ENCODE data around the gene FRMPD3.

DNA sequence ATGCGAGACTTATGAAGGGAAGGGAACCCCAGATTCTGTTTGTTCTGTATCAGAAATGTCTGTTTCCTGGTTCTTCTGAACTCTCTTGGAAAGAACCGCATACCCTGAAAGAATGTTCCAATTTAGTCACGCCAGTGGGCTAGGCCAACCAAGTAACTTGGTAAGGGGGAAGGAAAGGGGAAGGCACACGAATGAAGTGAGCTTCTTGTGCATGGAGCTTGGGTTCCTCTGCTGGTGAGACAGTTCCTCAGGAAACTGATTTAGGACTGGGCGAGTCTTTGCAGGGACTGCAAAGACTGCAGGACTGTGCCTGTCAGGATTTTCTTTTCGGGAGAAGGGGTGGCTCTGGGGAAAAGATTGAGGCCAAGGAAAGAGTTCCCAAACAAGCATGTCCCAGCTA, 35.6 kb downstream of the FRMPD3 start:
- TF ChIP-seq ZFP30 (CRISPR knock-in tag; IDR thresholded peaks at IDR 0.05), result no peak
- TF ChIP-seq ZFP3 (CRISPR knock-in tag; IDR thresholded peaks at IDR 0.05), result no peak
- TF ChIP-seq, protein P1, sequence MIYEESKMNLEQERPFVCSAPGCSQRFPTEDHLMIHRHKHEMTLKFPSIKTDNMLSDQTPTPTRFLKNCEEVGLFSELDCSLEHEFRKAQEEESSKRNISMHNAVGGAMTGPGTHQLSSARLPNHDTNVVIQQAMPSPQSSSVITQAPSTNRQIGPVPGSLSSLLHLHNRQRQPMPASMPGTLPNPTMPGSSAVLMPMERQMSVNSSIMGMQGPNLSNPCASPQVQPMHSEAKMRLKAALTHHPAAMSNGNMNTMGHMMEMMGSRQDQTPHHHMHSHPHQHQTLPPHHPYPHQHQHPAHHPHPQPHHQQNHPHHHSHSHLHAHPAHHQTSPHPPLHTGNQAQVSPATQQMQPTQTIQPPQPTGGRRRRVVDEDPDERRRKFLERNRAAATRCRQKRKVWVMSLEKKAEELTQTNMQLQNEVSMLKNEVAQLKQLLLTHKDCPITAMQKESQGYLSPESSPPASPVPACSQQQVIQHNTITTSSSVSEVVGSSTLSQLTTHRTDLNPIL (CRISPR knock-in tag; IDR thresholded peaks at IDR 0.05; ENCODE audit: low read depth), result no peak
- no peak for TF ChIP-seq SNAI2 (CRISPR knock-in tag; IDR thresholded peaks at IDR 0.05)
- TF ChIP-seq, protein P2, sequence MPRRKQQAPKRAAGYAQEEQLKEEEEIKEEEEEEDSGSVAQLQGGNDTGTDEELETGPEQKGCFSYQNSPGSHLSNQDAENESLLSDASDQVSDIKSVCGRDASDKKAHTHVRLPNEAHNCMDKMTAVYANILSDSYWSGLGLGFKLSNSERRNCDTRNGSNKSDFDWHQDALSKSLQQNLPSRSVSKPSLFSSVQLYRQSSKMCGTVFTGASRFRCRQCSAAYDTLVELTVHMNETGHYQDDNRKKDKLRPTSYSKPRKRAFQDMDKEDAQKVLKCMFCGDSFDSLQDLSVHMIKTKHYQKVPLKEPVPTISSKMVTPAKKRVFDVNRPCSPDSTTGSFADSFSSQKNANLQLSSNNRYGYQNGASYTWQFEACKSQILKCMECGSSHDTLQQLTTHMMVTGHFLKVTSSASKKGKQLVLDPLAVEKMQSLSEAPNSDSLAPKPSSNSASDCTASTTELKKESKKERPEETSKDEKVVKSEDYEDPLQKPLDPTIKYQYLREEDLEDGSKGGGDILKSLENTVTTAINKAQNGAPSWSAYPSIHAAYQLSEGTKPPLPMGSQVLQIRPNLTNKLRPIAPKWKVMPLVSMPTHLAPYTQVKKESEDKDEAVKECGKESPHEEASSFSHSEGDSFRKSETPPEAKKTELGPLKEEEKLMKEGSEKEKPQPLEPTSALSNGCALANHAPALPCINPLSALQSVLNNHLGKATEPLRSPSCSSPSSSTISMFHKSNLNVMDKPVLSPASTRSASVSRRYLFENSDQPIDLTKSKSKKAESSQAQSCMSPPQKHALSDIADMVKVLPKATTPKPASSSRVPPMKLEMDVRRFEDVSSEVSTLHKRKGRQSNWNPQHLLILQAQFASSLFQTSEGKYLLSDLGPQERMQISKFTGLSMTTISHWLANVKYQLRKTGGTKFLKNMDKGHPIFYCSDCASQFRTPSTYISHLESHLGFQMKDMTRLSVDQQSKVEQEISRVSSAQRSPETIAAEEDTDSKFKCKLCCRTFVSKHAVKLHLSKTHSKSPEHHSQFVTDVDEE (CRISPR knock-in tag; IDR thresholded peaks at IDR 0.05), result no peak
- TF ChIP-seq ESRRG (CRISPR knock-in tag; IDR thresholded peaks at IDR 0.05), result no peak
- no peak for TF ChIP-seq CSDC2 (CRISPR knock-in tag; IDR thresholded peaks at IDR 0.05)
- no peak for TF ChIP-seq ZNF70 (CRISPR knock-in tag; IDR thresholded peaks at IDR 0.05)
- TF ChIP-seq RARB (CRISPR knock-in tag; IDR thresholded peaks at IDR 0.05), result no peak
